GM23248 (cell line): ENCODE measurements around the gene GANC.

ENCODE experiments used
- EZH2 ChIP-seq: fragments of 200-600 bp; sonication (generic); IDR thresholded peaks from 2 replicates; pipeline ENCODE4 v1.6.1; 2018; ENCODE audit warnings: antibody characterized with exemption, mild to moderate bottlenecking; ENCODE audit not compliant: insufficient read depth, poor library complexity, severe bottlenecking
- EZH2phosphoT487 ChIP-seq: fragments of 200-600 bp; sonication (generic); IDR thresholded peaks from 2 replicates; pipeline ENCODE4 v1.6.1; 2018; ENCODE audit warnings: antibody characterized with exemption, moderate library complexity, mild to moderate bottlenecking, low read depth; ENCODE audit not compliant: insufficient read depth

GRCh38 chr15:42231088-42231487 is 41.9 kb upstream of the GANC start:
- TF ChIP-seq EZH2phosphoT487 (no peak), EZH2 (no peak)
